Epithelial cell of esophagus (primary cell): ENCODE measurements around the gene AP1G1.

ENCODE experiments used
- DNase-seq: peaks from one replicate; pipeline ENCODE4 v3.0.0; 2010; ENCODE audit warnings: low read depth
- H3K4me3 ChIP-seq: 2 replicates; pipeline ENCODE4 v1.5.1; 2011; ENCODE audit warnings: mild to moderate bottlenecking, low read length, control low read depth
- TF ChIP-seq, protein P1 (sequence below): IDR thresholded peaks from 2 replicates; pipeline ENCODE4 v1.5.1; 2011; ENCODE audit warnings: low read depth, mild to moderate bottlenecking, low read length, control low read depth, inconsistent platforms; ENCODE audit not compliant: insufficient read depth; ENCODE audit errors: missing control alignments

The AP1G1 gene

DNA sequence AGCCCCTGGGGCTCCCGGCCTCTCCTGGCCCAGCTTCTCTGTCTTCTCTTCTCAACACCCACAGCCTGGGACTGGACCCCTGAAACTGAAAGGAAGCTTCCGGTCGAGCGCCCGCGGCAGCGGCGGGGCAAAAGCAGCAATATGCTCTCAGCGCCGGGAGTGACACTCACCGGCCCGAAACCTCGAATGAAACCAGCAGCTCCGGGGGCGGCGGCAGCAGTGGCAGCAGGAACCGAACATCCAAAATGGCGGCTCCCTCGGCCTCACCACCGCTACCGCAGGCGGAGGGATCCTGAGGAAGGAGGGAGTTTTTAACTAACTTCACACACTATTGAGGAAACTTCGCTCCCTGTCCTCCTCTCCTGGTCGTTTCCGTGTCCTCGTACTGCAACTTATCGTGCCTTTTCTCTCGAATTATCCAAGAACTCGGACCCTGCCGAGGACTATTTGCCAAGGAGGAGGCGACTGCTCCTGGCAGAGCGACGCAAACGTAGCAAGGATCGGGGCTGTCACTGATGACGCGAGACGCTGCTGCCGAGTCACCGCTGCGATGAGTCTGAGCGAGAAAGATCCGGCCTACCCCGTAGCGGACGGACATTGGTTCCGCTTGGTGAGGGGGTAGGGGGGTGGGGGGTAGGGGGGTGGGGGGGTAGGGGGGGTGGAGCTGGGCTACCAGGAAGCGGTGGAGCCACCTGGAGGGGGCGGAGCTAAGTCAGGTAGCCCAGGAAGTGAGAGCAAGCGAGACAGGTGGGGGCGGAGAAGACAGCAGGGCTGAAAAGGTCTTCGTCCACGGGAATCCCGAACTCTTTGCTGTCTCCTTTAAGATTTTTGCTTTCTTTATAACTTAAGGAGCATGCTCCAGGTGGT, at the start of gene AP1G1:
Gene AP1G1, minus strand, starts transcription at position 242 of the 867 bp plus-strand sequence. CDS start 19,355 bp downstream, outside the sequence.
- TF ChIP-seq, protein P1, sequence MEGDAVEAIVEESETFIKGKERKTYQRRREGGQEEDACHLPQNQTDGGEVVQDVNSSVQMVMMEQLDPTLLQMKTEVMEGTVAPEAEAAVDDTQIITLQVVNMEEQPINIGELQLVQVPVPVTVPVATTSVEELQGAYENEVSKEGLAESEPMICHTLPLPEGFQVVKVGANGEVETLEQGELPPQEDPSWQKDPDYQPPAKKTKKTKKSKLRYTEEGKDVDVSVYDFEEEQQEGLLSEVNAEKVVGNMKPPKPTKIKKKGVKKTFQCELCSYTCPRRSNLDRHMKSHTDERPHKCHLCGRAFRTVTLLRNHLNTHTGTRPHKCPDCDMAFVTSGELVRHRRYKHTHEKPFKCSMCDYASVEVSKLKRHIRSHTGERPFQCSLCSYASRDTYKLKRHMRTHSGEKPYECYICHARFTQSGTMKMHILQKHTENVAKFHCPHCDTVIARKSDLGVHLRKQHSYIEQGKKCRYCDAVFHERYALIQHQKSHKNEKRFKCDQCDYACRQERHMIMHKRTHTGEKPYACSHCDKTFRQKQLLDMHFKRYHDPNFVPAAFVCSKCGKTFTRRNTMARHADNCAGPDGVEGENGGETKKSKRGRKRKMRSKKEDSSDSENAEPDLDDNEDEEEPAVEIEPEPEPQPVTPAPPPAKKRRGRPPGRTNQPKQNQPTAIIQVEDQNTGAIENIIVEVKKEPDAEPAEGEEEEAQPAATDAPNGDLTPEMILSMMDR, result no peak
- peak; percentile 99 for DNase-seq
- H3K4me3 ChIP-seq, result peak within 1 kb of the TSS; percentile 82

DNA sequence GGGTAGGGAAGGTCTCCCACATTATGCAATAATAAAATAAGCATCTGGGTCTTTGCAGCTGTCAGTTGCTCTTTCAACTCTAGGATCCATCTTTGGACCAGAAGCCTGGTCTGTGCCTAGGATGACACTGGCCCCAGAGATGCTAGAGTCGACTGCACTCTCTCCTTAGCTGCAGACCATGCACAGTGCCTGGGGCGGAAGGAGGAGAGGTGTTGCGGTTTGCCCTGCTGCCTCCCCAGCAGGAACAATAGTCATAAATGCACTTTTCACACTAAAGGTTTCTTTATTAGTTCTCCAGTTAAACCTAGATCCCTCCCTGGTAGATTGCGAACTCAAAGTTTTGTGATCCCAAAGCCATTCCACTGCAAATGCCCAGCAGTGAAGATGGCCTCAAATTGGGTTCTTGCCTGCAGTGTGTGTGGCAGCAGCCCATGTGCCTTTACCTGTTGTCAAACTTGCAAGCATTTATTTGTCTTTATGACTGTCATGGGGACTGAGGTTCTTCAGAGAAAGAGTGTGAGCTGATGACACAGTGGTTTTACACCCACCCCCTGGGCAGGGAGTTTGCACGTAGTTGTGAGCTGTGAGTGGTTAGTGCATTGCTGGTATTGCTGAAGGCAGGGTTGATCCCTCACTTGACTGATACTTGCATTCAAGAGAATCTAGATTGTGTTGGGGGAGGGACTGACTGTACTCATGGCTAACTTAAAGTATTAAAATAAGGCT, 47.5 kb upstream of the AP1G1 start:
- DNase-seq, result no peak
- TF ChIP-seq, protein P1, result no peak
- no peak overlapping the region for H3K4me3 ChIP-seq

DNA sequence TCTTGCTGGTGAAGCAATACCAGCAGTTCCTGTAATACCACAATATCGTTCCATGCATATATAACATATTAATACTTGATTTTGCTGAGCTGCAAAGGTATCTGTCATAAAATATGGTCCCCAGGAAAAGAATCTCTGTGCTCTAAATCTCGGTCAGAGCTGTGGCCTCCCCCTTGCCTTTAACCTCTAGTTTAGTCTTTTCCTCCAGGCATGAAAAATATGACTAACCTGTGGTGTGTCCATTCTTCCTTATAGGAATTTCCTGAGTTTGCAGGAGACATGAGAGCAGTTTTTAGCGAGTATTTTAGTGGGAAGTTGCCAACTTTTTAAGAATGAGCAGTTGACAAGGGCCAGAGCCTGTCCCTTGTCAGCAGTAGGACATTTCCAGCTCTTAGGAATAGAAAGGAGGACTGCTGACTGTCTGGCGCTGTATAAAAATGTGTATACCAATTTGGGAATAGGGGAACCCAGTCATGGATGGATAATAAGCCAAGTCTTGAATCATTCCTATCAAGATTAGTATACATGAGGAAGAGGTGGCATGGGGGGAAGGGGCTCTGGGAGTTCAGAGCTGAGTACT, 45.8 kb upstream of the AP1G1 start:
- peak; percentile 17 for DNase-seq
- no peak overlapping the region for H3K4me3 ChIP-seq
- TF ChIP-seq, protein P1, result no peak

DNA sequence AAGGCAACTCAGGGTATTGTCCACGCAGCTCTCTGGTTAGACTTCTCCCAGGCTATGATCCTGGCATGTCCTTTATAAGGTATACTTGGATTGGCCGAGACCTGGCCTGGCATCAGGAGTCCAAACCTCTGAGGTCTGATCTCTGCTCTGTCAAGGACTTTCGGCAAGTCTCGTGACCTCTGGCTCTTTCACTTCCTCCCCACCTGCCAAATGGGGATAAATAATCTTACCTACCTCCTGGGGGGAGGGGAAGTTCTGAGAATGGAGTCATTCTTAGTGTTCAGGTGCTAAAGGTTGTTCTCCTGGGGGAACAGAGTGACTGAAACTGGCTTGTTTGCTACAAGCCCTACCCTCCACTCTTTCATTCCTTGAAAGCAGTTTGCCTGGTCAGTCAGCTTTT, 44.8 kb upstream of the AP1G1 start:
- TF ChIP-seq, protein P1, result no peak
- no peak overlapping the region for H3K4me3 ChIP-seq
- no peak for DNase-seq

DNA sequence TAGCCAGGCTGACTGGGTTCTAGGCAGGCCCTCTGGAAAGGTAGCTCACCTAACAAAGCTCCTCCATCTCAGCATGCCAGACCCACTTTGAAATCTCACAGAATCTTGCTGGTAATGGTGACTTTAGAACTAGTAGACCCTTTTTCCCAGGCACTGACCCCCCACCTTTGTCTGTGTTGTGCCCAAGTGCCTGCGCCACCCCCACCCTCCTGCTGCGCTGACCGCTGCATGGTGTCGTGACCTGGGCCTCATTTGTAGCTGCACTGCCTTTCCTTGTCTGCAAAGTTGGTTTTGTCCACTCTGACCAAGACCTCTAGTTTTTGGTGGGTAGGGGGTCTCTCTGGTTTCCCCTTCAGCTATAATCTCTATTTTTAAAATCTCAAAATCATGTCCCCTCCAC, 43.9 kb upstream of the AP1G1 start:
- DNase-seq, result no peak
- TF ChIP-seq, protein P1, result no peak
- no peak overlapping the region for H3K4me3 ChIP-seq

DNA sequence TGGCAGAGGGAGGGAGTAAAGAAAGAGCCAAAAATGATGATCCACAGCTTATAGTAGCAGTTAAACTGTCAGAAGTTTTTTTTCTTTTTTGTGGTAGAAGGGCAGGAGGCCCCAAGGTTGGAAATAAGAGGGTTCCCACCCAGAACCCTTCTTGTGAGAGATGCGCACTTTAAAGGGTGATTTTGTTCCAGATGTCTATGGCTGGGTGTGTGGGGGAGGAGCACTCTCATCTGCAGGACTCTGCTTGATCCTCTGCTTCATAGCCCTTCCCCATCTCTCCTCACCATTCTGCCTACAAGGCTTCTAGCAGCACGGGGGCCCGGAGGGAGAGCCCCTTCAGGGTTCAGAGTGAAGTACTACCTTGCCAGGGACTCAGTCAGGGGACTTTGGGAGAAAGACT, 43.5 kb upstream of the AP1G1 start:
- no peak for DNase-seq
- TF ChIP-seq, protein P1, result no peak
- H3K4me3 ChIP-seq, result no peak overlapping the region
